ENCODE results near the gene FOXO6.

FOXO6 gene

GRCh38 chr1:41367288-41367642, 6.0 kb downstream of the FOXO6 start:
- DNase-seq (ENCODE audit: low read depth): no peak

DNA sequence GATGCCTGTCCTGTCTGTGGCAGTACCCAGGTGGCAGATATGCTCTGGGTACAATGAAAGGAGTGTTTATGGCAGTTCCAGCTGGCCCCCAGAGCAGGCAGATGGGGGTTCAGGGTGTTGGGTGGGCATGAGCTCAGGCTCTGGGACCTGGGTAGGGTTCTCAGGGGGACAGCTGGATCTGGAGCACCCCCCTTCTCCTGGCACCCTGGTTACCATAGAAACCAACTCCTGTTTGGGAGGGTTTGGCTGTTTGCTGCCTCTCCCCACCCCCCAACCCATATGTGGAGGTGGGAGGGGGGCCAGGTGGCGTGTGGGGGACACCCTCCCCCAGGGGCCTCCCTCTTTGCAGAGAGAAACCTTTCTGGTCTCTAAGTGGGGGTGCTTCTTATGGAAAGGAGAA, 7.1 kb downstream of the FOXO6 start:
- DNase-seq (ENCODE audit: low read depth): no peak

- DNase-seq (ENCODE audit: low read depth): no peak
Observed at GRCh38 chr1:41368801-41369200, 7.6 kb downstream of the FOXO6 start.

GRCh38 chr1:41369531-41369930, 8.3 kb downstream of the FOXO6 start:
- no peak for DNase-seq (ENCODE audit: low read depth)

GRCh38 chr1:41370225-41370624, 9.0 kb downstream of the FOXO6 start:
- DNase-seq (ENCODE audit: low read depth): no peak

GRCh38 chr1:41370756-41371420, 9.7 kb downstream of the FOXO6 start:
- no peak for DNase-seq (ENCODE audit: low read depth)

- DNase-seq (ENCODE audit: low read depth): no peak
Observed at GRCh38 chr1:41371630-41372599, 10.7 kb downstream of the FOXO6 start.

GRCh38 chr1:41372600-41372993, 11.4 kb downstream of the FOXO6 start:
- DNase-seq (ENCODE audit: low read depth): no peak

- no peak for DNase-seq (ENCODE audit: low read depth)
Observed at GRCh38 chr1:41373373-41373772, 12.1 kb downstream of the FOXO6 start.

DNA sequence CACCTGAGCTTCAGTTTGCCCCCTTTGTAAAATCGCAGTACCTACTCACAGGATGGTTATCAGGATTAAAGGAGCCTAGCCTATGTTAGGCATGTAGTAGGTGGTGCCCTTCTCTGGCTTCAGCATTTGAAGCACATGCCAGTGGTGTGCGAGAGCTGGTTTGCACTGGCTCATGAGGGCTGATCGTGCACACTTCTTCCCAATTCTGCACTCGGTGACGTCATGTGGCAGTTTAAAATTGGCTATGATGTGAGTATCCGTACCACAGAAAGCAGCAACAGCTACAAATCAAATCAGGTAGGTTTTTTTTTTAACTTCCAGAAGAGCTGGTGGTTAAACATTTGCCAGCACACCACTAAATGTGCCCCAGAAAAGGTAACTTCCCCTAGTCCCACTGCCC, 13.5 kb downstream of the FOXO6 start:
- DNase-seq (ENCODE audit: low read depth): no peak

- DNase-seq (ENCODE audit: low read depth): no peak
Observed at GRCh38 chr1:41377397-41377796, 16.2 kb downstream of the FOXO6 start.

DNA sequence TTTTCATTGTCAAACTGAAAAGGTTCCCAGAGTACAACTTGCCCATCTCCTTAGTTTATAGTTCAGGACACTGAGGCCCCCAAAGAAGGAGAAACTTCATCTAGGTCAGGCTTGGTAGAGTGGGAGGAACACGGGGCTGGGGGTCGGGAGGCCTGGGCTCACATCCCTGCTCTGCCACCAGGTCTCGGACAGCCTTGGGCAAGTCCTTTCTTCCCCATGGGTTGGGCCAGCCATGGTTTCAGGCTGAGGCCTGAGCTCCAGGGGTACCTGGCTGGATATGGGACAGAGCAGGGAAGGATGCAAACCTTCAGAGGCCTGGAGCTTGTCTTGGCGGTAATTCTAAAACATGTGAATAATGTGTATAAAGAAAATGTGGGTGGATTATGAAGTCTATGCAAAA, 17.0 kb downstream of the FOXO6 start:
- no peak for DNase-seq (ENCODE audit: low read depth)

DNA sequence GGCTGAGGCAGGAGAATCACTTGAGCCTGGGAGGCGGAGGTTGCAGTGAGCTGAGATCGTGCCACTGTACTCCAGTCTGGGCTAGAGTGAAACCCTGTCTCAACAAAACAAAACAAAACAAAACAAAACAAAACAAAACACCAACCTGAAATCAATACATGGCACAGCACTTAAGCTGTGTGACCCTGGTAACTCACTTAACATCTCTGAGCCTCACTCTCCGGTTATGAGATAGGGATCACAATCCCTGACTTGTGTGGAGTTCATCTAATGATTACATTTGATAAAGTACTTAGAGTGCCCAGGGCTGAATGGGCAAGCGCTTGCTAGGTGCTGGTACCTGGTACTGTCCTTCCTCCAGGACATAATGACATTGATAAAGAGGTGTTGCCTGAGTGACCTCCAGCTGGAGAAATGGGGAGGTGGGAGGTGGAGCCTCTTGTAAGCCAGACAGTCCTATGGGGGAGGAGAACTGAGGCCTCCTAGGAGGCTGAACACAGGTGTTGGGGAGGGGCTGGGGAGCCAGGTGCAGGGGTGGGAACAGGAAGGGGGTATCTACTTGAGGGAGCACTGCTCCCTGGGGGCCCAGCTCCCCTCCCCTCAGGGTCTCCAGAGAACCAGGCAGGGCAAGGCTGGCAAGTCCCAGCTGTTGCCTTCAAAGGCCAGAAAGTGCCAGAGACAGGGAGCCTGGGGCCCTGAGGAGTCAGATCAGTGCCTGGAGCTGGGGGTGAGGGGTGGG, 17.9 kb downstream of the FOXO6 start:
- no peak for DNase-seq (ENCODE audit: low read depth)

DNA sequence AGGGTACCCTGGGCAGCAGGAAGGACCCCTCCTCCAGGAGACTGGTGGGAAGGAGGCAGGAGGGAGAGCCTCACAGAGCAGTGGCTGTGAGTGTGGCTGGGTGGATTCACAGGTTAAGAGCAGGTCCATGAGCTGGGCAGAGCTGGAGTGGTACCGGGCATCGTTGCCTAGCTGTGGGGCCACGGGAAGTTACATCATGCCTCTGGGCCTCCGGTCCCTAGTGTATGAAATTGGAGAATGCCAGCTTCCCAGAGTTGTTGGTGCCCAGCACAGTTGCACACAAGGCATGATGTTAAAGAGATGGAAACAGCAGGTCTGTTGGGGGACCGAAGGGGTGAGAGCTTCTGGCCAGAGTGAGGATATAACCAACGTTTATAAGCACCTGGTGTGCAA, 18.5 kb downstream of the FOXO6 start:
- no peak for DNase-seq (ENCODE audit: low read depth)

DNA sequence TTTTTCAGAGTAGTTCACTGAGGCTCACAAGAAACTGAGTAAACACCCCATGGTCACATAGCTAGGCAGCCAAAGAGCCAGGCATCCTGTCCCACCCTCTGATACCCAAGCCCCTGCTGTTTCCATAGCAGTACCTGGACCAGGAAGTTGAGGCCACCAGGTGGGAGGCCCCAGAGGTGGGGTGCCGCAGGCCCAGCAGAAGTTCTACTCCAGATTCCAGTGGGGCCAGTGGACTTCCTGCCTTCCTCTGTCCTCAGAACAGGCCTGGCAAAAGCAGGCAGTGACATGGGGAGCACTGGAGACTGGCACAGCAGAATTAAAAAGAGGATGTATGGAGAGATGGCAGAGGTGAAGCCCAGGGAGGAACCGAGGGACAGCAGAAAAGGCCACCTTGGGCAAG, 19.0 kb downstream of the FOXO6 start:
- DNase-seq (ENCODE audit: low read depth): no peak

DNA sequence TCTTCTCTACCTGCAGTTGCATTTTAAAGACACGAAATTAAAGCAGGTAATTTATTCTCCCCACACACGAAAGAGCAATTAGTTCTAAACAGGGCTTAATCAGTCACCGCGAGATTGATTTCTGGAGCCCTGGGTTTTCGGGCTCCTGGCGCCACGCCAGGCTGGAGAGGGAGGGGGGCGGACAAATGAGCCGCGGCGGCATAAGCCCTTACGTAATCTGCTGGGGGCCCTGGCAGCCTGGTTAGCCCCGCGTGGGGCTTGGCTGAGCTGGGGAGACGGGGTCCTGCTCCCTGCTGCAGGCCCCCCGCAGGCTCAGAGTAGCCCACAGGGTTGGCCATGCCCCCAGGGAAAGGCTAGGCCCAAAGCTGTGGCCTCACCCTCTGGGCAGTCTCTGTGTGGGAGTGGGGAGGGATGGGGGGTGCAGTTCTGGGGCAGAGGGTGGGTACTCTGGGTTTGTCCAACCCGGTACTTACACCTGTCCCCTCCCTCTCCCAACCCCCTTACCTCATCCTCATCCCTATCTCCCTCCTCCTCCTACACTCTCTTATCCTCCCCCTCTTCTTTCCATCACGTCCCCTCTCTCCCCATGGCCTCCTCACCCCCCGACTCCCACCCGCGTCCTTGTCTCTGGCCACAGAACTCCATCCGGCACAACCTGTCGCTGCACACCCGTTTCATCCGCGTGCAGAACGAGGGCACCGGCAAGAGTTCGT, 19.9 kb downstream of the FOXO6 start:
- no peak for DNase-seq (ENCODE audit: low read depth)

DNA sequence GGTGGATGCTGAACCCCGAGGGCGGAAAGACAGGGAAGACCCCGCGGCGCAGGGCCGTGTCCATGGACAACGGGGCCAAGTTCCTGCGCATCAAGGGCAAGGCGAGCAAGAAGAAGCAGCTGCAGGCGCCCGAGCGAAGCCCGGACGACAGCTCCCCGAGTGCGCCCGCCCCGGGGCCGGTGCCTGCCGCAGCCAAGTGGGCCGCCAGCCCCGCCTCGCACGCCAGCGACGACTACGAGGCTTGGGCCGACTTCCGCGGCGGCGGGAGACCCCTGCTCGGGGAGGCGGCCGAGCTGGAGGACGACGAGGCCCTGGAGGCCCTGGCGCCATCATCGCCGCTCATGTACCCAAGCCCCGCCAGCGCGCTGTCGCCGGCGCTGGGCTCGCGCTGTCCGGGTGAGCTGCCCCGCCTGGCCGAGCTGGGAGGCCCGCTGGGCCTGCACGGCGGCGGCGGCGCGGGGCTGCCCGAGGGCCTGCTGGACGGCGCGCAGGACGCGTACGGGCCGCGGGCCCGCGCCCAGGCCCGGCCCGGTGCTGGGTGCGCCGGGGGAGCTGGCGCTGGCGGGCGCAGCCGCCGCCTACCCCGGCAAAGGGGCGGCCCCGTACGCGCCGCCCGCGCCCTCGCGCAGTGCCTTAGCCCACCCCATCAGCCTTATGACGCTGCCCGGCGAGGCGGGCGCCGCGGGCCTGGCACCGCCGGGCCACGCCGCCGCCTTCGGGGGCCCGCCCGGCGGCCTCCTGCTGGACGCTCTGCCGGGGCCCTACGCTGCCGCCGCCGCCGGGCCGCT, 20.7 kb downstream of the FOXO6 start:
- DNase-seq (ENCODE audit: low read depth): no peak

DNA sequence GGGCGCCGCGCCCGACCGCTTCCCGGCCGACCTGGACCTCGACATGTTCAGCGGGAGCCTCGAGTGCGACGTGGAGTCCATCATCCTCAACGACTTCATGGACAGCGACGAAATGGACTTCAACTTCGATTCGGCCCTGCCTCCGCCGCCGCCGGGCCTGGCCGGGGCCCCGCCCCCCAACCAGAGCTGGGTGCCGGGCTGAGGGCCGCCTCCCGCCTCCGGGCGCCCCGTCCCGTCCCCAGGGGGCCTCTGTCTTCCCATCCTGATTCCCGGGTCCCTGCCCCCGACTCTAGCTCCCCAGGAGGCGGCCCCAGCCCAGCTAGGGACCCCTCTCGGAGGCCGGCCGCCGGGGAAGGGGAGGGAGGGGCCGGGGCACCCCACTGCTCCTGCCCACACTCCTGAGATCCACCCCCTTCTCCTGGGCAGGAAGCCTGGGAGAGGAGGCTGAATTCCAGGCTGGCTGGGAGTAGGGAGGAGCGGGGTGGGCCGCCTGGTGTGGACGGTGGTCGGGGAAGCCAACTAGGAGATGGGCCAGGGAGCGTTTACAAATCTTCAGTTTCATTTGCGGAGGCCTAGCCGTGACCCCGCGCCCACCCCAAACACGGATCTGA, 21.4 kb downstream of the FOXO6 start:
- no peak for DNase-seq (ENCODE audit: low read depth)

DNA sequence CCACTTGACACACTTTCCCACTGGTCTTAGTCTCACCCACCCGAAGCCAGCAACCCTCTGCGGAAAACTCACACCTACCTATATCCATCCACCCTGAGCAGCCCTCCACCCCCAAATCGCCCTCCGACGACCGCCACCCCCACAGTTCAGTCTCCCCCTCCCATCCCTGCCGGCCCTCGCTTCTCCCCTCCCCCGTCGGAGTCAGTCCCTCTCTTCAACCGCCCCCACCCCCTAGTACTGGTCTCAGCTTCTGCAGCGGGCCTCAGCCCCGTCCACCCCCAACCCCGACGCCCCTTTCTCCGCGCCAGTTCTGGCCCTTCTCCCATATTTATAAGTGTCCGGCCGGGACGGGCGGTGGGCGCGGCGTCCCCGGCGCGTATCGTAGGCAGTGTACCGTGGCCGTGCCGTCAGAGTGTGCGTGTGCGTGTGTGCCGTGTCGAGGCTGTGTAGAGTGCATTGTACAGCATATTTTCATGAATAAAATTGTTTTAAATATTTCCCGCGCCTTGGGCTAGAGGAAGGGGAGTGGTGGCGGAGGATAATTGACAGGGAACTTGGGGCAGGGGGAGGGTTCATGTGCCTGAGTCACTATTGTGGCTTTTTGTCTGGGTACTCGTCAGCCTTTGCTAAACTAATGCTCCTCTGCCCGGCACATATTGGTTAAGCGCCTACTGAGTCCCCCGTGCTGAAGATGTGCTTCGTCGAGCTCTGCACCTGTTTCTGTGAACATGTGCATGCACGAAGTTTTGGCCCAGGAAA, 22.0 kb downstream of the FOXO6 start:
- DNase-seq (ENCODE audit: low read depth): no peak

GRCh38 chr1:41384579-41384978, 23.3 kb downstream of the FOXO6 start:
- no peak for DNase-seq (ENCODE audit: low read depth)

Measured in activated T-cell treated with anti-CD3 and anti-CD28 coated beads for 48 hours (primary cell).